GM13977 (cell line): Measurements from ENCODE around the gene PHYHIPL.
"Not testable (repeated sequence)": the region's sequence is repeated elsewhere in the genome, so short reads cannot be mapped to it uniquely, and the experiment has no call there.

Source experiments
- DNase-seq: peaks from one replicate; pipeline ENCODE4 v3.0.0; 2012; ENCODE audit warnings: low spot score
- CTCF ChIP-seq: IDR thresholded peaks from 2 replicates; pipeline ENCODE4 v1.5.1; 2012; ENCODE audit warnings: mild to moderate bottlenecking, control low read depth; ENCODE audit not compliant: insufficient read depth; ENCODE audit errors: extremely low read depth, missing control alignments
- in situ Hi-C: fragments of 300-500 bp; cut with MboI; formaldehyde crosslinking; loops from one replicate; pipeline ENCODE4 v1.12.0; 2022; ENCODE audit warnings: low sequenced_read_pairs, low pct_unique_long_range_greater_than_20kb, mixed read lengths, inconsistent platforms; ENCODE audit not compliant: unreplicated experiment

PHYHIPL gene

GRCh38 chr10:59216178-59216869 lies 39.9 kb downstream of the PHYHIPL start:
- no peak for TF ChIP-seq CTCF
- in situ Hi-C loops = no loop called here
- DNase-seq = no peak

- in situ Hi-C loops = no loop called here
- no peak for DNase-seq
- no peak for TF ChIP-seq CTCF
Observed at GRCh38 chr10:59222788-59223187, 46.3 kb downstream of the PHYHIPL start.

- in situ Hi-C loops = not testable (repeated sequence)
Observed at GRCh38 chr10:59223597-59223996, 47.2 kb downstream of the PHYHIPL start.

GRCh38 chr10:59225211-59225610 lies 48.8 kb downstream of the PHYHIPL start:
- in situ Hi-C loops = loop anchor here (25.0 kb wide), 1 partner anchor 387 kb away; no protein-coding TSS in a partner anchor
- TF ChIP-seq CTCF = no peak
- no peak for DNase-seq

More at GRCh38 chr10:59223597-59223996, 47.2 kb downstream of the PHYHIPL start:
- DNase-seq = not testable (repeated sequence)

GRCh38 chr10:59227136-59227673 lies 50.8 kb downstream of the PHYHIPL start:
- no peak for TF ChIP-seq CTCF
- no peak for DNase-seq
- in situ Hi-C loops = loop anchor here (25.0 kb wide), 1 partner anchor 385 kb away; no protein-coding TSS in a partner anchor

GRCh38 chr10:59229441-59229840 lies 53.0 kb downstream of the PHYHIPL start:
- in situ Hi-C loops = loop anchor here (25.0 kb wide), 1 partner anchor 383 kb away; no protein-coding TSS in a partner anchor
- no peak for TF ChIP-seq CTCF
- no peak for DNase-seq

GRCh38 chr10:59234194-59234593 lies 57.8 kb downstream of the PHYHIPL start:
- no peak for TF ChIP-seq CTCF
- DNase-seq = no peak
- in situ Hi-C loops = loop anchor here (25.0 kb wide), 1 partner anchor 378 kb away; no protein-coding TSS in a partner anchor
